Neuronal stem cell (in vitro differentiated cells): Measurements from ENCODE around the gene MATN1.

ENCODE experiments used
- DNase-seq: peaks from one replicate; pipeline ENCODE4 v3.0.0-alpha.2; 2013; ENCODE audit warnings: low spot score
- H2AFZ ChIP-seq: one replicate; pipeline ENCODE4 v1.6.1; 2013; ENCODE audit warnings: mild to moderate bottlenecking, low read length, inconsistent platforms
- H2AK5ac ChIP-seq: 2 replicates; pipeline ENCODE4 v1.6.1; 2013; ENCODE audit warnings: low read depth, mild to moderate bottlenecking, inconsistent platforms, low read length, moderate library complexity, mixed read lengths
- H2BK120ac ChIP-seq: 2 replicates; pipeline ENCODE4 v1.6.1; 2013; ENCODE audit warnings: low read depth, mild to moderate bottlenecking, inconsistent platforms, low read length, moderate library complexity, mixed read lengths
- H2BK12ac ChIP-seq: one replicate; pipeline ENCODE4 v1.6.1; 2013; ENCODE audit warnings: low read length, inconsistent platforms
- H2BK15ac ChIP-seq: 2 replicates; pipeline ENCODE4 v1.6.1; 2013; ENCODE audit warnings: mild to moderate bottlenecking, low read length, inconsistent platforms, mixed read lengths
- H2BK5ac ChIP-seq: one replicate; pipeline ENCODE4 v1.6.1; 2013; ENCODE audit warnings: inconsistent platforms, mild to moderate bottlenecking, low read length, moderate library complexity
- H3K14ac ChIP-seq: one replicate; pipeline ENCODE4 v1.6.1; 2013; ENCODE audit warnings: low read length, inconsistent platforms
- H3K18ac ChIP-seq: 2 replicates; pipeline ENCODE4 v1.6.1; 2013; ENCODE audit warnings: low read length, inconsistent platforms
- H3K23ac ChIP-seq: 2 replicates; pipeline ENCODE4 v1.6.1; 2013; ENCODE audit warnings: low read depth, mild to moderate bottlenecking, mixed read lengths, low read length, inconsistent platforms; ENCODE audit not compliant: poor library complexity
- H3K27ac ChIP-seq: replicated peaks from 3 replicates; pipeline ENCODE4 v1.5.1; 2013; ENCODE audit warnings: low read length, inconsistent platforms
- H3K27me3 ChIP-seq, 3 experiments: 2 replicates each; pipeline ENCODE4 v1.6.1; 2013; ENCODE audit warnings: low read length in 3 of 3, mild to moderate bottlenecking in 2 of 3, inconsistent platforms in 1 of 3, low read depth in 1 of 3, mixed read lengths in 1 of 3, moderate library complexity in 1 of 3; ENCODE audit not compliant: control insufficient read depth in 3 of 3, insufficient read depth in 3 of 3
- H3K36me3 ChIP-seq, 2 donors: replicated peaks in 1 of 2; 2 replicates each; pipeline ENCODE4 v1.6.1; 2013; ENCODE audit warnings: low read length in 2 of 2; ENCODE audit not compliant: control insufficient read depth in 2 of 2, insufficient read depth in 2 of 2
- H3K4ac ChIP-seq: 2 replicates; pipeline ENCODE4 v1.6.1; 2013; ENCODE audit warnings: inconsistent platforms, mild to moderate bottlenecking, low read length, moderate library complexity
- H3K4me1 ChIP-seq, 2 donors: 1 replicate in 1 of 2; 2 replicates in 1 of 2; pipeline ENCODE4 v1.6.1; 2013; ENCODE audit warnings: low read length in 2 of 2, low read depth in 1 of 2; ENCODE audit not compliant: control insufficient read depth in 2 of 2, insufficient read depth in 1 of 2
- H3K4me2 ChIP-seq: one replicate; pipeline ENCODE4 v1.6.1; 2013; ENCODE audit warnings: mild to moderate bottlenecking, low read length, inconsistent platforms; ENCODE audit not compliant: insufficient read depth, poor library complexity, severe bottlenecking
- H3K4me3 ChIP-seq, 2 donors: 2 replicates each; pipeline ENCODE4 v1.5.1; 2013; ENCODE audit warnings: low read length in 2 of 2, mild to moderate bottlenecking in 2 of 2, inconsistent platforms in 1 of 2, moderate library complexity in 1 of 2
- H3K79me1 ChIP-seq: one replicate; pipeline ENCODE4 v1.6.1; 2013; ENCODE audit warnings: low read depth, mild to moderate bottlenecking, inconsistent platforms, low read length, moderate library complexity
- H3K9ac ChIP-seq: one replicate; pipeline ENCODE4 v1.6.1; 2013; ENCODE audit warnings: mild to moderate bottlenecking, low read depth, low read length, inconsistent platforms; ENCODE audit not compliant: poor library complexity
- H3K9me3 ChIP-seq, 2 donors: replicated peaks in 1 of 2; 2 replicates each; pipeline versions ENCODE3 to v1.6.1; 2013; ENCODE audit warnings: low read length in 2 of 2, mild to moderate bottlenecking in 2 of 2, inconsistent platforms in 1 of 2, low read depth in 1 of 2, mixed read lengths in 1 of 2, moderate library complexity in 1 of 2; ENCODE audit not compliant: control insufficient read depth in 2 of 2, insufficient read depth in 1 of 2
- H4K8ac ChIP-seq: one replicate; pipeline ENCODE4 v1.6.1; 2013; ENCODE audit warnings: low read depth, mild to moderate bottlenecking, inconsistent platforms, low read length, moderate library complexity
- H4K91ac ChIP-seq: one replicate; pipeline ENCODE4 v1.6.1; 2013; ENCODE audit warnings: low read length, low read depth, mild to moderate bottlenecking, inconsistent platforms; ENCODE audit not compliant: poor library complexity
- WGBS, 2 donors: extraction: QIAGEN DNeasy Blood & Tissue Kit; methylation state at CpG; one replicate each; pipeline ENCODE4 v1.1.7; 2013; ENCODE audit warnings: missing lambda C conversion rate in 2 of 2, mixed read lengths in 1 of 2; ENCODE audit not compliant: insufficient read length in 2 of 2, insufficient replicate concordance in 1 of 2; ENCODE audit errors: extremely low coverage in 2 of 2; 5-methylcytosine and 5-hydroxymethylcytosine counted together

MATN1 gene

GRCh38 chr1:30739601-30740000 lies 16.2 kb upstream of the MATN1 start:
- no peak overlapping the region for H3K9ac ChIP-seq
- H3K4me3 ChIP-seq, result no peak overlapping the region
- no peaks in the 10 kb centered on the region for H3K9me3 ChIP-seq
- H3K14ac ChIP-seq, result no peak overlapping the region
- H3K79me1 ChIP-seq, result no peaks in the 10 kb centered on the region
- peaks cover 2 to 4% of the 10 kb centered on the region in 2 donors for H3K4me1 ChIP-seq
- H2BK12ac ChIP-seq, result peak overlapping the region; percentile 14
- DNase-seq, result no peak
- H2AK5ac ChIP-seq, result peak overlapping the region; percentile 62
- no peaks in the 10 kb centered on the region for H3K27me3 ChIP-seq
- H3K4ac ChIP-seq, result peak overlapping the region; percentile 86
- H2AFZ ChIP-seq, result no peak overlapping the region
- H3K23ac ChIP-seq, result peak overlapping the region; percentile 52
- H2BK120ac ChIP-seq, result no peak overlapping the region
- no peak overlapping the region for H4K91ac ChIP-seq
- no CpG with 5 or more reads among the region's 8 CpGs for WGBS, 2 donors
- no peaks in the 10 kb centered on the region for H3K36me3 ChIP-seq
- peak overlapping the region; percentile 76 for H2BK5ac ChIP-seq
- H3K18ac ChIP-seq, result peak overlapping the region; percentile 31
- H3K4me2 ChIP-seq, result no peak overlapping the region
- H2BK15ac ChIP-seq, result peak overlapping the region; percentile 35
- H4K8ac ChIP-seq, result no peak overlapping the region
- H3K27ac ChIP-seq, result no peak overlapping the region

GRCh38 chr1:30738715-30739559 lies 15.6 kb upstream of the MATN1 start:
- H3K9ac ChIP-seq, result no peak overlapping the region
- H3K79me1 ChIP-seq, result no peaks in the 10 kb centered on the region
- H3K27ac ChIP-seq, result no peak overlapping the region
- H2AK5ac ChIP-seq, result no peak overlapping the region
- no peak overlapping the region for H4K91ac ChIP-seq
- WGBS, 2 donors, result no CpG with 5 or more reads among the region's 10 CpGs
- no peaks in the 10 kb centered on the region for H3K27me3 ChIP-seq
- H4K8ac ChIP-seq, result no peak overlapping the region
- peak overlapping the region; percentile 76 for H2BK5ac ChIP-seq
- no peak overlapping the region for H3K4ac ChIP-seq
- no peak overlapping the region for H2AFZ ChIP-seq
- no peak overlapping the region for H3K4me2 ChIP-seq
- no peaks in the 10 kb centered on the region for H3K36me3 ChIP-seq
- H3K4me3 ChIP-seq, result no peak overlapping the region
- H3K14ac ChIP-seq, result no peak overlapping the region
- no peak for DNase-seq
- H3K23ac ChIP-seq, result no peak overlapping the region
- no peak overlapping the region for H3K18ac ChIP-seq
- H3K9me3 ChIP-seq, result no peaks in the 10 kb centered on the region
- peaks cover 2 to 4% of the 10 kb centered on the region in 2 donors for H3K4me1 ChIP-seq
- H2BK15ac ChIP-seq, result peak overlapping the region; percentile 35
- H2BK120ac ChIP-seq, result no peak overlapping the region
- H2BK12ac ChIP-seq, result peak overlapping the region; percentile 14

GRCh38 chr1:30738040-30738714 lies 14.8 kb upstream of the MATN1 start:
- H2AFZ ChIP-seq, result no peak overlapping the region
- H4K91ac ChIP-seq, result no peak overlapping the region
- H3K4me1 ChIP-seq, result peaks cover 2 to 4% of the 10 kb centered on the region in 2 donors
- H2BK5ac ChIP-seq, result no peak overlapping the region
- no peak overlapping the region for H2BK120ac ChIP-seq
- H4K8ac ChIP-seq, result no peak overlapping the region
- no peak overlapping the region for H3K23ac ChIP-seq
- H3K36me3 ChIP-seq, result no peaks in the 10 kb centered on the region
- no peak overlapping the region for H2BK15ac ChIP-seq
- H3K79me1 ChIP-seq, result no peaks in the 10 kb centered on the region
- no peak overlapping the region for H3K9ac ChIP-seq
- H3K4ac ChIP-seq, result no peak overlapping the region
- no peaks in the 10 kb centered on the region for H3K27me3 ChIP-seq
- H2BK12ac ChIP-seq, result no peak overlapping the region
- H3K9me3 ChIP-seq, result no peaks in the 10 kb centered on the region
- H3K14ac ChIP-seq, result no peak overlapping the region
- no peak for DNase-seq
- H3K27ac ChIP-seq, result no peak overlapping the region
- no peak overlapping the region for H3K4me2 ChIP-seq
- no peak overlapping the region for H2AK5ac ChIP-seq
- H3K4me3 ChIP-seq, result no peak overlapping the region
- H3K18ac ChIP-seq, result no peak overlapping the region
- WGBS, 2 donors, result no CpG with 5 or more reads among the region's 5 CpGs

- H3K23ac ChIP-seq, result no peak overlapping the region
- H3K9me3 ChIP-seq, result no peaks in the 10 kb centered on the region
- no peak overlapping the region for H3K14ac ChIP-seq
- no peak overlapping the region for H4K8ac ChIP-seq
- no peaks in the 10 kb centered on the region for H3K27me3 ChIP-seq
- WGBS, 2 donors, result no CpG with 5 or more reads among the region's 14 CpGs
- H3K4me1 ChIP-seq, result peaks cover 4 to 8% of the 10 kb centered on the region in 2 donors
- H3K4me3 ChIP-seq, result no peak overlapping the region
- H3K18ac ChIP-seq, result no peak overlapping the region
- no peak overlapping the region for H2AFZ ChIP-seq
- no peak overlapping the region for H2BK12ac ChIP-seq
- no peak overlapping the region for H2BK120ac ChIP-seq
- no peak overlapping the region for H2AK5ac ChIP-seq
- H4K91ac ChIP-seq, result peak overlapping the region; percentile 50
- H3K79me1 ChIP-seq, result no peaks in the 10 kb centered on the region
- H3K9ac ChIP-seq, result peak overlapping the region; percentile 34
- H2BK15ac ChIP-seq, result no peak overlapping the region
- H3K4ac ChIP-seq, result no peak overlapping the region
- no peak overlapping the region for H2BK5ac ChIP-seq
- no peak overlapping the region for H3K27ac ChIP-seq
- no peak overlapping the region for H3K4me2 ChIP-seq
- DNase-seq, result no peak
- no peaks in the 10 kb centered on the region for H3K36me3 ChIP-seq
Measured at GRCh38 chr1:30737357-30738039, 14.1 kb upstream of the MATN1 start.
